ENCODE measurements around the gene GNPTG. TPM values are rescaled to one million over a fixed set of nuclear protein-coding genes. Genes with fewer than 3 reads are reported as not detected.

GNPTG gene
- total and polyA plus RNA-seq, 2 donors (not counting 3 experiments of a cell fraction or from before 2014, with no cell fraction given): 51.6 to 109 TPM

GRCh38 chr16:1381612-1382406 is 30.1 kb downstream of the GNPTG start:
- ChIA-PET CTCF (interaction anchor here (4.3 kb wide), 1 partner anchor 18 kb away, joined by 24 read pairs; no protein-coding TSS in a partner anchor), POLR2A (no interaction called here)

More at GRCh38 chr16:1381612-1382406, 30.1 kb downstream of the GNPTG start:
- H2AFZ ChIP-seq (ENCODE audit: low read depth, low read length): no peak overlapping the region
- H3K9me3 ChIP-seq (replicated peaks; ENCODE audit: control insufficient read depth, insufficient read depth, low read length): no peaks in the 10 kb centered on the region
- peaks cover 0 to 8% of the 10 kb centered on the region in 2 experiments for H3K36me3 ChIP-seq (ENCODE audit: control insufficient read depth in 2 of 2, extremely low read depth in 1 of 2, insufficient read depth in 2 of 2, low read length in 2 of 2)
- H3K9ac ChIP-seq (replicated peaks; ENCODE audit: extremely low read depth, insufficient read depth, low read length): no peak overlapping the region
- intact Hi-C loops (cut with micrococcal nuclease): no loop called here
- no peak overlapping the region for H3K4me2 ChIP-seq (ENCODE audit: insufficient read depth, low read length)
- BruUV-seq (replicated peaks): no TSS peak
- dilution Hi-C loops (cut with MboI; ENCODE audit: extremely low pct_ligation_motif_present, low sequenced_read_pairs): no loop called here
- H3K79me2 ChIP-seq (ENCODE audit: control insufficient read depth, insufficient read depth, low read length): peaks cover 19% of the 10 kb centered on the region
- peaks cover 12% of the 10 kb centered on the region for H3K4me1 ChIP-seq (ENCODE audit: control insufficient read depth, extremely low read depth, insufficient read depth, low read length)
- no peak for FAIRE-seq
- H3K27me3 ChIP-seq (ENCODE audit: control insufficient read depth in 2 of 2, insufficient read depth in 2 of 2, low read length in 2 of 2): no peaks in the 10 kb centered on the region
- H3K4me3 ChIP-seq (replicated peaks in 1 of 3; ENCODE audit: insufficient read depth in 1 of 3, low read depth in 1 of 3, low read length in 3 of 3): no peak overlapping the region
- H3K9me1 ChIP-seq (replicated peaks; ENCODE audit: control insufficient read depth, extremely low read depth, insufficient read depth, low read length): no peaks in the 10 kb centered on the region
- H3K27ac ChIP-seq (ENCODE audit: insufficient read depth, low read depth, low read length): no peak overlapping the region
- no peaks in the 10 kb centered on the region for H4K20me1 ChIP-seq (replicated peaks; ENCODE audit: control insufficient read depth, extremely low read depth, insufficient read depth, low read length)
- no peak for DNase-seq (ENCODE audit: low read depth, low spot score)
- TF ChIP-seq MYC (IDR thresholded peaks at IDR 0.05; ENCODE audit: low read depth, low read length): no peak
- TF ChIP-seq JUN (IDR thresholded peaks at IDR 0.05; ENCODE audit: borderline replicate concordance, insufficient read depth, insufficient read length, low read depth): no peak
- TF ChIP-seq POLR2A (IDR thresholded peaks at IDR 0.05; ENCODE audit: low read depth, low read length): no peak
- TF ChIP-seq POLR2AphosphoS5 (IDR thresholded peaks at IDR 0.05; ENCODE audit: insufficient read depth, low read depth, low read length): no peak
- no peak for TF ChIP-seq FOS (IDR thresholded peaks at IDR 0.05; ENCODE audit: borderline replicate concordance, insufficient read depth, low read length)
- no peak for TF ChIP-seq CTCF (IDR thresholded peaks at IDR 0.05; ENCODE audit: extremely low read depth in 1 of 2, insufficient read depth in 1 of 2, low read depth in 1 of 2, low read length in 2 of 2)
- TF ChIP-seq MAX (IDR thresholded peaks at IDR 0.05; ENCODE audit: insufficient read depth, insufficient read length): no peak
- TF ChIP-seq EZH2 (IDR thresholded peaks at IDR 0.05; ENCODE audit: borderline replicate concordance, low read depth, low read length, severe bottlenecking): no peak
- no peak for TF ChIP-seq GATA2 (IDR thresholded peaks at IDR 0.05; ENCODE audit: insufficient read depth, insufficient read length, low read depth, low read length)
